ENCODE data around the gene CNGA3.

DNA sequence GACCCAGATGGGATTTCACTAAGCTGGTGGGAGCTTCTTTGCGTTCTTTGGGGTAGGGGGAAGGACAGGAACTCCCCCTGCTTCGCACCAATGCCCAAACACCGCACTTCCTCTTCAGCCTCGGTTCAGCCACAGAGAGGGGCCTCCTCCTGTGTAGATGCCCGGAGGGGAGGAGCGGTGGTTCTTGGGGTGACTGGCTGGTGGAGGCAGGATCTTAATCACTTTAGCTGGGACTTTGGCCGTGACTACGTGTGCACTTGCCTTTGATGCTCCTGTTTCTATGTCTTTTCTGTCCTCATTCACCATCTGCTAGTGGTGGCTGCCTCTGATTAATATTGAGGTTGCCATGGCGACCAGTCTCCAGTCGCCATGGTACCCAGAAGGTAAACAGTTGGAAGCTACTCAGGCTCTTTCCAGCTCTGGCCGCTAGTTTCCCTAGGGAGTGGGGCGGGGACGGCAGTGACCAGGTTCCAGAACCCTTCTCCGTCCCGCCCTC is 1.9 kb downstream of the CNGA3 start:
- TF ChIP-seq, protein P1, sequence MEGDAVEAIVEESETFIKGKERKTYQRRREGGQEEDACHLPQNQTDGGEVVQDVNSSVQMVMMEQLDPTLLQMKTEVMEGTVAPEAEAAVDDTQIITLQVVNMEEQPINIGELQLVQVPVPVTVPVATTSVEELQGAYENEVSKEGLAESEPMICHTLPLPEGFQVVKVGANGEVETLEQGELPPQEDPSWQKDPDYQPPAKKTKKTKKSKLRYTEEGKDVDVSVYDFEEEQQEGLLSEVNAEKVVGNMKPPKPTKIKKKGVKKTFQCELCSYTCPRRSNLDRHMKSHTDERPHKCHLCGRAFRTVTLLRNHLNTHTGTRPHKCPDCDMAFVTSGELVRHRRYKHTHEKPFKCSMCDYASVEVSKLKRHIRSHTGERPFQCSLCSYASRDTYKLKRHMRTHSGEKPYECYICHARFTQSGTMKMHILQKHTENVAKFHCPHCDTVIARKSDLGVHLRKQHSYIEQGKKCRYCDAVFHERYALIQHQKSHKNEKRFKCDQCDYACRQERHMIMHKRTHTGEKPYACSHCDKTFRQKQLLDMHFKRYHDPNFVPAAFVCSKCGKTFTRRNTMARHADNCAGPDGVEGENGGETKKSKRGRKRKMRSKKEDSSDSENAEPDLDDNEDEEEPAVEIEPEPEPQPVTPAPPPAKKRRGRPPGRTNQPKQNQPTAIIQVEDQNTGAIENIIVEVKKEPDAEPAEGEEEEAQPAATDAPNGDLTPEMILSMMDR (conservative IDR thresholded peaks at IDR 0.05; ENCODE audit: low read length) = no peak
- no peak for TF ChIP-seq EZH2phosphoT487 (IDR thresholded peaks at IDR 0.05; ENCODE audit: borderline replicate concordance)
